Ovary (tissue), 9 donors: ENCODE results near the gene UBL7. TPM values are rescaled to one million over a fixed set of nuclear protein-coding genes. Genes with fewer than 3 reads are reported as not detected.
"Not testable (repeated sequence)": the region's sequence is repeated elsewhere in the genome, so short reads cannot be mapped to it uniquely, and the experiment has no call there.

Source experiments
- DNase-seq, 5 donors: peaks; one replicate each; pipeline ENCODE4 v3.0.0-alpha.2; 2019 to 2020
- H3K27ac ChIP-seq, 2 donors: fragments of 200-600 bp; one replicate each; pipeline versions ENCODE4 v1.5.1 to v1.8.0; 2019 to 2022
- H3K27me3 ChIP-seq: fragments of 200-600 bp; one replicate; pipeline ENCODE4 v1.8.0; 2022
- H3K36me3 ChIP-seq: fragments of 200-600 bp; sonication (generic); one replicate; pipeline ENCODE4 v1.5.1; 2019
- H3K4me1 ChIP-seq: one replicate; pipeline ENCODE4 v1.8.1; 2013; ENCODE audit warnings: mild to moderate bottlenecking, moderate library complexity; ENCODE audit not compliant: insufficient read depth
- H3K4me3 ChIP-seq: fragments of 200-600 bp; sonication (generic); one replicate; pipeline ENCODE4 v1.5.1; 2017
- H3K9me3 ChIP-seq, 2 donors: fragments of 200-600 bp in 1 of 2; sonication (generic) in 1 of 2; one replicate each; pipeline versions ENCODE4 v1.5.1 to v1.8.1; 2013 to 2019; ENCODE audit warnings: mild to moderate bottlenecking in 1 of 2, moderate library complexity in 1 of 2
- CTCF ChIP-seq, 3 donors: fragments of 450-650 bp in 2 of 3; fragments of 200-600 bp in 1 of 3; IDR thresholded peaks; one replicate each; pipeline versions ENCODE4 v1.5.1 to v1.8.0; 2016 to 2022; ENCODE audit warnings: antibody characterized with exemption in 3 of 3, mild to moderate bottlenecking in 1 of 3
- EP300 ChIP-seq: sonication (generic); formaldehyde crosslinking; IDR thresholded peaks from one replicate; pipeline ENCODE4 v1.6.1; 2017; ENCODE audit warnings: antibody characterized with exemption
- POLR2A ChIP-seq: fragments of 450-650 bp; IDR thresholded peaks from one replicate; pipeline ENCODE4 v1.6.1; 2017; ENCODE audit warnings: antibody characterized with exemption, mild to moderate bottlenecking, moderate library complexity
- WGBS, 3 donors: extraction: QIAGEN DNeasy Blood & Tissue Kit in 1 of 3; methylation state at CpG; one replicate each; pipeline versions ENCODE4 v1.1.5 to v1.1.7; 2013 to 2017; 5-methylcytosine and 5-hydroxymethylcytosine counted together
- intact Hi-C, 4 donors: fragments of 100-400 bp; cut with DNase I; formaldehyde crosslinking; loops; one replicate each; pipeline versions ENCODE4 v1.11.0 to v1.15.1; 2022 to 2023
- polyA plus RNA-seq, 2 donors: library from polyadenylated mRNA; stranded (reverse); fragments of 200-250 nt in 1 of 2; fragments of 350-450 nt in 1 of 2; fragmentation: Illumina TruSeq in 1 of 2; extraction: RNeasy Lipid Tissue Mini Kit (QIAGEN cat#74804) in 1 of 2; gene quantifications; one replicate each; pipeline ENCODE4 v1.2.3, GENCODE V29; 2013 to 2014
- total RNA-seq, 7 donors: library from RNA; depleted of rRNA in 2 of 7; stranded (reverse); fragments of >200 nt in 2 of 7; fragmentation: NEBNext Ultra II Directional in 3 of 7; extraction: Animal tissue kit (Norgen Biotek cat#: 25700) in 3 of 7; gene quantifications; one replicate each; pipeline versions ENCODE4 v1.1.0 to v1.2.4, GENCODE V29; 2016 to 2023
- donor health status: DM: no; HTN: no; CAD: no; lungs with moderate emphysema.
- donor health status: DM: no; HTN: no; CAD: no.
- donor health status: Bipolar disorder and iron deficiency.
- donor health status: DM: yes; HTN: yes; CAD: no.
- donor health status: DM: no; HTN: no; CAD: no.
- donor health status: DM: yes; HTN: yes; CAD: no.

The UBL7 gene
- total and polyA plus RNA-seq, 9 donors, result 26.4 to 44.1 (median 34.3) TPM

GRCh38 chr15:74463634-74464033 lies 2.7 kb upstream of the UBL7 start:
- Histone ChIP-seq H3K27ac (no peak overlapping the region), H3K4me3 (no peak overlapping the region), H3K9me3 (no peaks in the 10 kb centered on the region), H3K27me3 (no peaks in the 10 kb centered on the region), H3K4me1 (peaks cover 3% of the 10 kb centered on the region), H3K36me3 (no peaks in the 10 kb centered on the region)
- intact Hi-C loops, result loop anchor here in 1 of 4 donors (10.0 kb wide), 1 partner anchor 81 kb away; the partner anchor contains the start of gene ARID3B
- DNase-seq, result no peak
- TF ChIP-seq CTCF (IDR thresholded peaks at IDR 0.05), result no peak
- no peak for TF ChIP-seq POLR2A
- no peak for TF ChIP-seq EP300

GRCh38 chr15:74461847-74462511 lies 1.0 kb upstream of the UBL7 start:
- H3K4me3 ChIP-seq, result no peak overlapping the region
- H3K27ac ChIP-seq, result no peak overlapping the region
- no peaks in the 10 kb centered on the region for H3K9me3 ChIP-seq
- peaks cover 3% of the 10 kb centered on the region for H3K4me1 ChIP-seq
- WGBS, 3 donors, result 44 to 48% (median 45%) methylated on average over 8 of the region's 8 CpGs
- TF ChIP-seq POLR2A (no peak), CTCF (IDR thresholded peaks at IDR 0.05) (no peak), EP300 (no peak)
- no peaks in the 10 kb centered on the region for H3K36me3 ChIP-seq
- intact Hi-C loops, result loop anchor here in 1 of 4 donors (10.0 kb wide), 1 partner anchor 83 kb away; the partner anchor contains the start of gene ARID3B
- no peaks in the 10 kb centered on the region for H3K27me3 ChIP-seq
- DNase-seq, result no peak

GRCh38 chr15:74460298-74460697 lies 662 bp downstream of the UBL7 start:
- intact Hi-C loops, result loop anchor here in 1 of 4 donors (10.0 kb wide), 1 partner anchor 85 kb away; the partner anchor contains the start of gene ARID3B
- H3K27ac ChIP-seq, result no peak overlapping the region
- H3K4me3 ChIP-seq, result peak overlapping the region; percentile 45
- no peaks in the 10 kb centered on the region for H3K36me3 ChIP-seq
- no peak for DNase-seq
- no peaks in the 10 kb centered on the region for H3K27me3 ChIP-seq
- TF ChIP-seq CTCF (IDR thresholded peaks at IDR 0.05) (no peak), EP300 (no peak), POLR2A (no peak)
- no peaks in the 10 kb centered on the region for H3K9me3 ChIP-seq
- 22 to 38% (median 31%) methylated on average over 2 of the region's 2 CpGs for WGBS, 3 donors
- peaks cover 3% of the 10 kb centered on the region for H3K4me1 ChIP-seq

GRCh38 chr15:74459798-74460197 lies 1.2 kb downstream of the UBL7 start:
- H3K4me1 ChIP-seq, H3K9me3 ChIP-seq, H3K27ac ChIP-seq, DNase-seq, H3K4me3 ChIP-seq, H3K36me3 ChIP-seq, H3K27me3 ChIP-seq: not testable (repeated sequence)
- intact Hi-C loops, result loop anchor here in 2 of 4 donors (5.0 to 10.0 kb wide), 2 partner anchors 85 to 158 kb away; partner anchors contain the start of genes ARID3B (in 1 of the 2) and CLK3 (in 1 of the 2)
- WGBS, 3 donors, result 89 to 93% (median 92%) methylated on average over 14 of the region's 14 CpGs

- WGBS, 3 donors, result 82 to 88% (median 87%) methylated on average over 3 of the region's 3 CpGs
- no peak for DNase-seq
- H3K36me3 ChIP-seq, result no peaks in the 10 kb centered on the region
- TF ChIP-seq EP300 (no peak), CTCF (IDR thresholded peaks at IDR 0.05) (no peak), POLR2A (no peak)
- H3K4me1 ChIP-seq, result peaks cover 3% of the 10 kb centered on the region
- no peak overlapping the region for H3K4me3 ChIP-seq
- intact Hi-C loops, result loop anchor here in 1 of 4 donors (5.0 kb wide), 1 partner anchor 159 kb away; the partner anchor contains the start of gene CLK3
- H3K27me3 ChIP-seq, result no peaks in the 10 kb centered on the region
- H3K27ac ChIP-seq, result no peak overlapping the region
- no peaks in the 10 kb centered on the region for H3K9me3 ChIP-seq
Observed at GRCh38 chr15:74458473-74458872, 2.5 kb downstream of the UBL7 start.

GRCh38 chr15:74457036-74457435 lies 3.9 kb downstream of the UBL7 start:
- not testable (repeated sequence) for H3K4me3 ChIP-seq, DNase-seq, H3K27me3 ChIP-seq, H3K36me3 ChIP-seq, H3K27ac ChIP-seq, H3K9me3 ChIP-seq, H3K4me1 ChIP-seq
- intact Hi-C loops, result loop anchor here in 1 of 4 donors (5.0 kb wide), 1 partner anchor 160 kb away; the partner anchor contains the start of gene CLK3
- WGBS, 3 donors, result 92 to 94% (median 93%) methylated on average over 10 of the region's 10 CpGs
